Measurements from ENCODE around the gene EPM2AIP1.

GRCh38 chr3:37016903-37017302, 24.0 kb upstream of the EPM2AIP1 start:
- TF ChIP-seq EZH2 (IDR thresholded peaks at IDR 0.05; ENCODE audit: insufficient read depth, poor library complexity, severe bottlenecking) (no peak), EZH2phosphoT487 (IDR thresholded peaks at IDR 0.05; ENCODE audit: insufficient read depth, low read depth) (no peak)
